HG03066 (cell line): ENCODE measurements around the gene WASF2.
A peak's percentile ranks its signal among the peaks of the same experiment; 100 is the strongest.
"Not testable (repeated sequence)": the region's sequence is repeated elsewhere in the genome, so short reads cannot be mapped to it uniquely, and the experiment has no call there.

Experiments
- ATAC-seq: cut with Tn5 transposase; IDR thresholded peaks from one replicate; pipeline ENCODE4 v1.9.1; 2021; ENCODE audit warnings: low read depth; ENCODE audit not compliant: unreplicated experiment

WASF2 gene

DNA sequence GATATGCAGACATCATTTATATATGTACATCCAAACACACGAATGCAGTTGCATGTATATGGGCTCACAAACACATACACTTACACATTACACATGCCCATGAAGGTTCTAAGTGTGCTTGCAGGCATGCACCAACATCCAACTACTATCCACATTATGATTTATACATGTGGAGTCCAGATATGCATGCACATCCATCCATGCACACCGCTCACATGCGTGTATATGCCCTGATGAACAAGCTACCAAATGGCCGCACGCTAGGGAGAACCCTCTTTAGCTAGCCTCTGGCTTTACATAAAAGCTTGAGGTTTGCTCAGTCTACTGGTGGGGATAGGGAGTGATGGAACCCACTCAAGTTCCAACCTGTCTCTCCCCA is 89.0 kb downstream of the WASF2 start:
- ATAC-seq = no peak

DNA sequence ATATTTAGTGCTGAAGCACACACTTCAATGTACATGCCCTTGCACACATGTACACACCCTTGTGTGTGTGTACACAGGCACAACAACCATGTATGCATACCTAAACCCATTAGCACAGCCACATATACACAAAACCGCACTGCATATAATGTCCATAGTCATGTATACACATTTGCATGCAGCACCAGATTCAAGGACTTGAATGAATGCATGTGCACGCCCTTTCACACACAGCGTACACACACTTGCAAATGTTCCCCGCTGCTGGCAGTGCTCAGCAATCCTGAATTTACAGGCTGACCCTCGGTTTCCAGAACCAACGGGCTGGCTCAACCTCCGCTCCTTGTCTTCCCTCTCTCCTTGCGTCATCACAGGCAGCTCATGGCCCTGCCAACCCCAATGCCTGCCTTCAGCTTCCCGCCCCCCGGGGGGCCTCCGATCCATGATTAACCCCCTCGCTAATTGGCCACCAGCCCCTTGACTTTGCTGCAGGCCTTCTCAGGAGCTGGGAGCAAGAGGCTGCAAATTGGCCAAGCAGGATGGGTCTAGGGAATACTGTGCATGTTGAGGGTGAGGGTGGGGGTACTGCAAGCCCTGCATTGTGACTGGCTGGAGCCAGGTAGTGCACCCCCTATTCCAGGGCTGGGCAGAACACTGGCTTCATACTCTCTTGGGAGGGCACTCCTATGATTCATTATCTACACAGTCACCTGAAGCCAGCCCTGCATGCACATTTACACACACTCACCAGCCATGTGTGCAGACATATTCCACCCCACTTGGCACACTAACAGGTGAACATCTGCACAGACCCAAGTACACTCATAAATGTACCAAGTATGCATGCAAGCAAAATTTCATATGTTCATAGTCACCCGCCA is 89.6 kb downstream of the WASF2 start:
- no peak for ATAC-seq

DNA sequence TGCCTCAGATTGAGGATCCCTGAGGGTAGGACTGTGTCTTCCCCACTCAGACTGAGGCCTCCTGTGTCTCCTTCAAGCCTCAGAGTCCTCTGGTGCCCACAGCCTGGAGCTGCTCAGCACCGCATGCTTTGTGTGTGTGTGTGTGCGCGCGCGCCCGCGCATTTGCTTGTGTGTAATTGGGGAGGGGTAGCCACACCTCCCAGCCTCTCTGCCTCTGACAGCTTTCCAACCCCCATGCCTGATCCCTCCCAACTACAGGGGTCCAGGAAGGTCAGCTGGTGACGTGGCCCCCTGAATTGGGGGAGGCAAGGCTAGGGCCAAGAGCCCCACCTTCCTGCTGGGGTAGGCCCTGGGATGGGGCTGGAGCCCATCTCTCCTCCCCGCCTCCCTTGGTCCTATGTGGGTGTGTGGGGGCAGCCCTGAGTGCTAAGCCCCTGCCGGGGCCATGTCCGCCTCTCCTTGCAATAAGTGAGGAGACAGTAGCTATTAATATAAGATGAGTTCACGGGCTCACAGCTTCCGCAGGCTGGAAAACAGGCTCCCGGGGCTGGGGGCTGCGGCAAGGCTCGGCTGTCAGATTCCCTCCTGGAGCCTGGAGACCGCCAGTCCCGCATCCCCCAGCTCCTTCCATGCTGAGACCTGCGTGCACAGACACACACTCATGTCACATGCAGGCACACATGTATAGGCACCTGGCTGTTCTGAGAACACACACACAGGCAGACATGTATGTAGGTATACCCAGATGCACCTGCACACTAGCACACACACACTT is 90.5 kb downstream of the WASF2 start:
- ATAC-seq = no peak

DNA sequence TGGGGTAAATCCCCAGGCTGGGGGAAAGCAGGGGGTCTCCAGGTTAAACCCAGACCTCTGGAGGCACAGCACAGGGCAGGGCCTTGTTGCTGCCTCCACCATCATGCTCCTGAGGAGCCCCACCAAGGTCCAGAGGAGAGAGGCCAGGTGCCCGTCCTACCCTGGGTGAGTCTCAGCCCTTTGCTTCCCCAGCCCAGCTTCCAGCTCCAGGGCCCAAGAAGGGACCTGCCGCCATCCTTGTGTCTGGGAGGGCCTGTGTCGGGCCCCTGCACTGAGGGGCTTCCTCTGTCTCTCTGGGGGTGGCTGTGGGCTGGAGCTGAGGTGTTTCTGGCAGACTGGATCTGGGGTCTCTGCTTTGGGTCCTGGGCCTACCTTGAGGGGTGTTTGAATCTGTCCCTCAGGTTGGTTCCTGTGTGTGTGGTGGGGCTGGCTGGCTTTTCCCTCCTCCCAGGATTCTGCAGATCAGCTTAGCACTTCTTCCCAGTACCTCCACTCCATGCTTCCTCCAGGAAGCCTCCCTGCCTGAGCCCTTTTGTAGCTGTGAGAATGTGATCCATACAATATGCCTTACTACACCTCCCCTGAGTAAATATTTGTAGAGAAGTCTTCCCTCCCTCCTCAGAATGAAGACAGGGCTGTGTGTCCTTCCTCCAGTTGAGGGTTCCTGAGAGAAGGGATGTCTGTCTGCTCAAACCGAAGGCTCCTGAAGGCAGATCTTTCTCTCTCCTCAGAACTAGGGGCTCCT is 91.4 kb downstream of the WASF2 start:
- ATAC-seq = no peak

DNA sequence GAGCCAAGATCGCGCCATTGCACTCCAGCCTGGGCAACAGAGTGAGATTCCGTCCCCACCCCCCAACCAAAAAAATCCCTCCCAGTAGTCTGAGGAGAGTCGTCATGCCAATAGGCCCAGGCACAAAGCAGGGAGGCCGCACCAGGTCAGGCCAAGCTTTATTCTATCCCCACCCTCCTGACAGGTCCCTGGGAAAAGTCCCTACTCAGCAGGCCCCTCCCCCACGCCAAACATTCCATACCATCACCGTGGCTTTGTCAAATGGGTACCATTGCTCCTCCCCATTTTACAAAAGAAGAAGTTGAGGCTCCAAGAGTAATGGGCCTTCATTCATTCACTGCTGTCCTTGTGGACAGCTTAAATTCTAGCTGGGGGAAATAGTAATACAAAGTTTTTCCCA is 92.2 kb downstream of the WASF2 start:
- ATAC-seq = no peak

DNA sequence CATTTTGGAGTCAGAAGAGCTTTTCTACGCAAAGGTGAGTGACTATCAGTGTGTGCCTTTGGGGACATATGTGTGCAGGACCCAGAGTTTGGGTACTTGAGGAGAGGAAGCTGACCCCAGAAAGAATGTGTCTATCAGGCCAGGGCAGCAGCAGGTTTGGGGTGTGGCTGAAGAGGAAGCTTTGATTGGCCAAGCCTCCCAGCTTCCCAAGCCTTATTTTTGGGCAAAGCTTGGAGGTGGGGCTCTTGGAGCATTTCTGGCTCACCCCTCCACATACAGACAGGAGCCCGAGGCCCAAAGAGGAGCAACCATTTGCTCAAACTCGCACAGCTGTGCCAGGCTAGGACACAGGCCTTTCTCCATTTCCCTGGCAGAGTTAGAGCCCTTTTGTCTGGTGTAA is 92.9 kb downstream of the WASF2 start:
- no peak for ATAC-seq

DNA sequence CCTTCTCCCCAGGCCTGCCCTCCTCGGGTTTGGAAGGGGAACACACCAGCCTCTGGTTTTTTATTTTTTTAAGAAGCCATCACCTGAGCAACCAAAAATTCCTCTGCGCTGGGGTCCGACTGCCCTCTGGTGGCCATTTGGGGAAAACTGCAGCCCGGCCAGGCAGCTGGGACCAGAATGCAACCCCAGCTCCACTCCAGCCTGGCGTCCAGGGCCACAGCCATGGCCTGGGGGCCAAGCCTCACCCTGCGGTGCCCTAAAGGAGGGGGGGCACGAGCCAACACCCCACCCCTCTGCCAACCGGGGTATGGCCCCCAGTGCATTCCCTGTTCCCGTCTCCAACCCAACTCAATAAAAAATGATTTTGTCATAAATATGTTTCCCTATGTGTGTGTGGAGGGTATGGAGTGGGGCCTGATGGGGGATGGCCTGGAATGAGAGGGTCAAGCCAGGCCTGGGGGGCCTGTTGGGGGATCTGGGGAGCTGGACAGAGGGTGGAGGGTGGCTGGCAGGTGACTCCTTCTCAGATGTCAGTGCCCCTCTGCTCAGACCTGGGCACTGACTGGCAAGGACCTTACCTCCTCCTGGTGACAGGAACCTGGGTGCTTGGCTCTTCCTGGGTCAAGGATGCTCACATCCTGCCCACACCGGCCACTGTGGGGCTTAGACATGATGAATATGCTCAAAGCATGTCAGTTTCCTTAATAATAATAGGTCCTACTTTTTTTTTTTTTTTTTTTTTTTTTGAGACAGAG is 94.3 kb downstream of the WASF2 start:
- ATAC-seq = no peak

DNA sequence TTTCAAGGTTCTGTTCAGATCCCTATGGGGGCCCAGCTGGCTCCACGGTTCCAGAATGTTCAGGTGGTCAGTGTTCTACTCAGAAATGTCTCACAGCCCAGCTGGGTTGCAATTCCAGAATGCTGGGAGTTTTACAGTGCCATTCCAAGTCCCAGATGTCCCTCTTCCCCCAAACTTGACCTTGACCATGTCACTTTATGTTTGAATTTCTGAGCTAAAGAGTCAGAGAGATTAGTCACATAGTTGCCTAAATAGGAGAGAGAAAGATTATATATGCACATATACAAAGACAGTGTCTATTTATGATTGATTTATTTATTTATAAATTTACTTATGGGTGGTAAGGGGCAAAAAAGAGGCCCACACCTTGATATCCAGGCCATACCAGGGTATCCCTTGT is 95.0 kb downstream of the WASF2 start:
- no peak for ATAC-seq

DNA sequence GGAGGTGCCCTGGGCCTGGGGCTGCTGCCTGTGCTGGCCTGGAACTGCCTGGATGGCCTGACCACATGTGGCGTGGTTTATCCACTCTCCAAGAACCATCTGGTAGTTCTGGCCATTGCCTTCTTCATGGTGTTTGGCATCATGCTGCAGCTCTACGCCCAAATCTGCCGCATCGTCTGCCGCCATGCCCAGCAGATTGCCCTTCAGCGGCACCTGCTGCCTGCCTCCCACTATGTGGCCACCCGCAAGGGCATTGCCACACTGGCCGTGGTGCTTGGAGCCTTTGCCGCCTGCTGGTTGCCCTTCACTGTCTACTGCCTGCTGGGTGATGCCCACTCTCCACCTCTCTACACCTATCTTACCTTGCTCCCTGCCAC is 95.7 kb downstream of the WASF2 start:
- no peak for ATAC-seq

DNA sequence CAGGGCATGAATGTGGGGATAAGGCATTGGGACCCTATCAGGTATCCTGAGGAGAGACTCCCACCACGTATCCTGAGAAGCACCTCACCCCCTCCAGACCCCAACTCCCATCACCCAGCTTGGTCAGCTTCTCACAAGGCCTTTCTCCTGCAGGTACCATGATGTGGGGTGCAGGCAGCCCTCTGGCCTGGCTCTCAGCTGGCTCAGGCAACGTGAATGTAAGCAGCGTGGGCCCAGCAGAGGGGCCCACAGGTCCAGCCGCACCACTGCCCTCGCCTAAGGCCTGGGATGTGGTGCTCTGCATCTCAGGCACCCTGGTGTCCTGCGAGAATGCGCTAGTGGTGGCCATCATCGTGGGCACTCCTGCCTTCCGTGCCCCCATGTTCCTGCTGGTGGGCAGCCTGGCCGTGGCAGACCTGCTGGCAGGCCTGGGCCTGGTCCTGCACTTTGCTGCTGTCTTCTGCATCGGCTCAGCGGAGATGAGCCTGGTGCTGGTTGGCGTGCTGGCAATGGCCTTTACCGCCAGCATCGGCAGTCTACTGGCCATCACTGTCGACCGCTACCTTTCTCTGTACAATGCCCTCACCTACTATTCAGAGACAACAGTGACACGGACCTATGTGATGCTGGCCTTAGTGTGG is 96.2 kb downstream of the WASF2 start:
- no peak for ATAC-seq

DNA sequence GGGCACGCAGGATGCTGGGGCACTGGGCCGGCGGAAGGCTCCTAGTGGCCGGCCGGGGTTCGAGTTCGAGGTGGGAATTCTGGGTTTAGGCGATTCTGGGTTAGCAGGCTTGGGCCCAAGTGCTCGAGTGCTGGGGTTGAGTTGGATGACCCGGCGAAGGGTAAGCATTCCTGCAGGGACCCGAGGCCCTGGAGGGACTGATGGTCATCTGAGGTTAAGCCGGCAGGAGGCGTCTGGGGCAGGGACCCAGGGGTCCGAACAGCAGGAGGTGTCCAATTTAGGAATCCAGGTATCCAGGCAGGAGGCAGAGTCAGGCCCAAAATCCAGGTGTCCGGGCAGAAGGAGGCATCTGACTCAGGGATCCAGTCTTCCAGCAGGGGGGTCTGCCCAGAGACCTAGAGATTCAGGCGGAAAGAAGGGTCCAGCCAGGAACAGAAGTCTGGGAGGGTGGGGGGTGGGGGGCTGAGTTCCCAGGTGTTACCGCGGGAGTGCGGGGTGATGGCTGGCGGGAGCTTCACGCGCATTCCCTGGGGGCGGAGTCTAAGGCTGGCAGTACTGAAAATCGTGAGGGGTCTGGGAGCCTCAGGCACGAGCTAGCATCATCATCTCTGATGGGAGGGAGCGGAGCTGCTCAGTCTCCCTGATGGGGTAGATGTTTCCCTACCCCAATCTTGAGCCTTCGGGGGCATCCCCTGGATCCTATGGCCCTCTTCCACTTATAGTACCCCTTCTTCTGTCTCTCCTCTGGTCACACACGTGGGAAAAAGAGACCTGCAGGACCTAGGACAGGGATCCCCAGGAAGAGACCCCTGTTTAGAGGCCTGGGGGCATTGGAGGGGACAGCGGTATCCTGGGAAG is 97.0 kb downstream of the WASF2 start:
- ATAC-seq = peak; percentile 20

DNA sequence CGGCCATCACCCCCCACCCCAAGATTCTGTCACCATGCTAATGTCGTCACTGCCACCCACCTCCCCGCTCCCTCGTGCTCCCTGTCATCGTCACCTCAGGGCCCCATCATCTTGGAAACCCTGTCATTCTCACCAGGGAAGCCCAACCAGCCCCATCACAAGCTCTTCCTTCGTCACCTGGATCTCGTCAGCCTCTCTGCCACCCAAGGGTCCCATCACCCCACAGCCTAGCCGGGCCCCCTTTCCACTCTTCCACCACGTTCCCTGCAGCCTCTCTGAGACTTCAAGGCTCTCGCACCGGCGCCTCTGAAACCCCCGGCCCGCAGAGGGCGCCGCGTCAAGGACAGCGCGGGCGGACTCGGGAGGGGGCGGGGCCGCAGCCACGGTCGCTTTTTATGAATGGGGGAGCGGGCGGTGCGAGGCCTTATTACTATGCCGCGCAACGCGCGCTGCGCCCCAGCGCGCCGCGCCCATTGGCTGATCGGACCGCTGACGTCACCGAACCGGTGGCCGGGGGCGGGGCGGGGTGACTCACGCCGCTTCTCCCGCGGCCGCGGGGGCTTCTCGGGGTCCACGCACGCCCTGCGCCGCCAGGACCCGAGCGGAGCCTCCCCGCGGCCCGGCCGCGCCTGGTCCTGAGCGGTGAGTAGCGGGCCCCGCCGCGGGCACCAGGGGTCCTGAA is 97.7 kb downstream of the WASF2 start, which contains the start of gene GPR3:
Gene GPR3 (plus strand): TSS at position 527 of the 682 bp plus-strand sequence. CDS start 1,177 bp downstream, outside the sequence.
- ATAC-seq = peak; percentile 73

DNA sequence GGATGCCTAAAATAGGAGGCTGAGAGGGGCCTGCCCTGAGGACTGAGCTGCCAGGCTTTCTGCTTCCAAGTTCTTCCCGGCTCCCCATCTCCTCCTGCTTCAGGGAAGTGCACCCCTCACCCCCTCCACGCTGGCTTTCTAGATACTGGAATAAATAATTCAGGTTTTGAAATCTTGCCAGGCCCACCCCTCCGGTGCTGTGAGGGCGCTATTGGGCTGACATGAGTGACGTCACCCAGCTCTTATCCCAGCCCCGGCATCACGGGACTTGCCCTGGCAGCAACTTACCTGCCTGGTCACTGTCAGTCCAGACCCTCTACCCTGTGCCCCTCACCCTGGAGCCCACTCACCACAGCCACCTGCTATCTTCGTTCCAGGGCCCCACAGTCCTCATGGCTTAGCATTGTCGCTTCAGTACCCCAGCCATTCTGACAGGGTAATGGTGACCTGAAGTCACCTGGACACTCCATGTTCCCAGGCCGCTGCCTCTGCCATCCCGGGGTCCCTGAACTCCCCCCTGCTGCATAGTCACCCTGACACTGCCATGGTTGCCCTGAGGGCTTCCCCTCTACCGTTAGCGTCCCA is 98.4 kb downstream of the WASF2 start:
- ATAC-seq = no peak

DNA sequence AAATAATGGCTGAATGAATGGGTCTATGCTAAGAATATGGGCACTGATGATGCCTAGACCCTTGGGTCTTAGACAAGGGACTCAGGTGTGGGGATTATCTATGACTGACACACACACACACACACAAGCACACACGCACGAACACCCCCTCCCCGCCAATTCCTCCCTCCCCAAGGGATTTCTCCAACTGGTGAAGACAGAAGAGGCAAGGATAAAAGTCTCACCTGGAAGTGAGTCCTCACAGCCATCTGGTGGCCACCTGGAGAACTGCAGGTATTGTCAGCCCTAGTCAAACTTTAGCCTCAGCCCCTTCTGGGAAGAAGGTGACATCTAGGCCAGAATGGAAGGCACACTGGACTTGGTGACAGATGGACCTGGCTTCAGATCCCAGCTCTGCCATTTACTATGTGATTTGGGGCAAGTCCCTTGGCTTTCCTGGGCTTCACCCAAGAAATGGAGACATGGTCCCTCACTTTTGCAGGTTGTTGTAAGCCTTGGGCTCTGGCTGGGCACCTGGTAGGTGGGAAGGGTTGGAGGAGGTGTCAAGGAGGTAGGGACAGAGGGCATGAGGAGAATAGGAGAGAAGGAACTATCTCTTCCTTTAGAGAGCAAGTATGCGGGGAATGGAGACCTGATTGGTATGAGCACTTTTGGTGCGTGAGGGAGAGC is 101.5 kb downstream of the WASF2 start:
- no peak for ATAC-seq

DNA sequence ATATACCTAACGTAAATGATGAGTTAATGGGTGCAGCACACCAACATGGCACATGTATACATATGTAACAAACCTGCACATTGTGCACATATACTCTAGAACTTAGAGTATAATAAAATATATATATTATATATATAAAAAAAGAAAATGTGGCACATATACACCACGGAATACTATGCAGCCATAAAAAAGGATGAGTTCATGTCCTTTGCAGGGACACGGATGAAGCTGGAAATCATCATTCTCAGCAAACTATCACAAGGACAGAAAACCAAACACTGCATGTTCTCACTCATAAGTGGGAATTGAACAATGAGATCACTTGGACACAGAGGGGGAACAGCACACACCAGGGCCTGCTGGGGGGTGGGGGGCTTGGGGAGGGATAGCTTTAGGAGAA is 105.2 kb downstream of the WASF2 start:
- ATAC-seq = not testable (repeated sequence)

DNA sequence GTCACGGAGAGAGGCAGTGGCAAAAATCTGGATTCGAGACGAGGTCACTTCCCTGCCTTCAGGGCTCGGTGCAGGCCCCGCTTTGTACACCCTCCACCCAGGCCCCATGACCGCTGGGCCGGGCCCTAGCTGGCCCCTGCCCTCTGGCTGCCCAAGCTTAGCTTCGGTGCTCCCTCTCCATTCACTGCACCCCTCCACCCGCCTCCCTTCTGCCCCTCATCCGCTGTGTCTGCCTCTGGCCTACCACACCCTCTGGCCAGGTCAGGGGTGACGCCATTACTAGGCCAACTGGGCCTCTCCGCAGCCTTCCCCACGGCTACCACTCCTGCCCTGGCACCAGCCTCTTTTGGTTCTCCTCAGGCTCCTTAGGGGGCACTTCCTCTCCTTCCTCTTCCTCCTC is 106.3 kb downstream of the WASF2 start:
- ATAC-seq = no peak

DNA sequence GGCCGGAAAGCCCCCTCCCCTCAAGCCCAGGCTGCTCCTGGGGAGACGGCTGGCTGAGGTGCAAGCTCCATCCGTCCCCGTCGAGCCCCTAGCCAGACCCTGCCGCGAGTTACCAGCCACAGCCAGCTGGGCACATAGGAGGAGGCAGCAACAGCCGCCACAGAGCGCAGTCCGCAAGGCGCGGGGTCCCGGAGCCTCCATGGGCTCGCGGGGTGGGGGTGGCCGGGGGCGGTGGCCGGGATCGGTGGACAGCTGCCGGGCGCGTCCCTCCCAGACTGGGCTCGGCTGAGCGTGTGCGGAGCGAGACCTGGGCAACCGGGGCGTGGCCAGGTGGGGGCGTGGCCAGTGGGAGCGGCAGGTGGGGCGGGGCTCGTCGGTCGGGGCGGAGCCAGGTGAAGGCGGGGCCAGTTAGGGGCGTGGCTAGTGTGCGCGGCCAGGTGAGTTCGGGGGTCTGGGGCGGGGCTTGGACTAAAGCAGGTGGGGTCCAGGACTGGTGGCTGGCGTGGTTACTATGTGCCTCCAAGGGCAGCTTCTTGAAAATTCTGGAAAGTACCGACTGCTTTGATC is 106.8 kb downstream of the WASF2 start, which contains the start of gene CD164L2:
Gene CD164L2 (minus strand): TSS at position 295 of the 567 bp plus-strand sequence. CDS start 94 bp downstream, at position 201.
- no peak for ATAC-seq
